Mesenchymal stem cell (in vitro differentiated cells and primary cell): ENCODE data around the gene BAIAP2.

ENCODE experiments used
- DNase-seq: peaks from one replicate; pipeline ENCODE4 v3.0.0-alpha.2; 2013
- H2AFZ ChIP-seq: one replicate; pipeline ENCODE4 v1.6.1; 2013; ENCODE audit warnings: low read depth, mild to moderate bottlenecking, control low read depth, inconsistent platforms, low read length, moderate library complexity
- H2AK5ac ChIP-seq: 2 replicates; pipeline ENCODE4 v1.6.1; 2013; ENCODE audit warnings: low read length, moderate library complexity, mild to moderate bottlenecking, inconsistent platforms; ENCODE audit not compliant: severe bottlenecking
- H2BK120ac ChIP-seq: one replicate; pipeline ENCODE4 v1.6.1; 2013; ENCODE audit warnings: low read depth, mild to moderate bottlenecking, inconsistent platforms, low read length, moderate library complexity
- H2BK12ac ChIP-seq, 2 experiments: one replicate each; pipeline ENCODE4 v1.6.1; 2013; ENCODE audit warnings: inconsistent platforms in 2 of 2, low read length in 2 of 2, mild to moderate bottlenecking in 2 of 2, moderate library complexity in 2 of 2, control low read depth in 1 of 2
- H2BK15ac ChIP-seq: one replicate; pipeline ENCODE4 v1.6.1; 2013; ENCODE audit warnings: mild to moderate bottlenecking, low read depth, inconsistent platforms; ENCODE audit not compliant: poor library complexity, severe bottlenecking
- H2BK5ac ChIP-seq: 2 replicates; pipeline ENCODE4 v1.6.1; 2013; ENCODE audit warnings: low read depth, mild to moderate bottlenecking, low read length, control low read depth, inconsistent platforms; ENCODE audit not compliant: poor library complexity, severe bottlenecking
- H3K14ac ChIP-seq, 2 experiments: one replicate each; pipeline ENCODE4 v1.6.1; 2013; ENCODE audit warnings: inconsistent platforms in 2 of 2, low read length in 2 of 2, control low read depth in 1 of 2, mild to moderate bottlenecking in 1 of 2, moderate library complexity in 1 of 2
- H3K18ac ChIP-seq, 2 experiments: one replicate each; pipeline ENCODE4 v1.6.1; 2013; ENCODE audit warnings: inconsistent platforms in 2 of 2, low read length in 2 of 2, control low read depth in 1 of 2, low read depth in 1 of 2, mild to moderate bottlenecking in 1 of 2
- H3K23ac ChIP-seq, 2 experiments: one replicate each; pipeline ENCODE4 v1.6.1; 2013; ENCODE audit warnings: inconsistent platforms in 2 of 2, low read length in 2 of 2, mild to moderate bottlenecking in 2 of 2, moderate library complexity in 2 of 2, control low read depth in 1 of 2
- H3K27ac ChIP-seq: 2 replicates; pipeline ENCODE4 v1.5.1; 2013; ENCODE audit warnings: mild to moderate bottlenecking, moderate library complexity, low read length, control low read depth, inconsistent platforms; ENCODE audit not compliant: poor library complexity, severe bottlenecking
- H3K27me3 ChIP-seq, 2 experiments: 2 replicates each; pipeline versions ENCODE4 v1.6.1 to v1.7.0; 2013; ENCODE audit warnings: low read length in 2 of 2, mild to moderate bottlenecking in 2 of 2, moderate library complexity in 2 of 2, control low read depth in 1 of 2, inconsistent platforms in 1 of 2; ENCODE audit not compliant: control insufficient read depth in 1 of 2, insufficient read depth in 1 of 2
- H3K36me3 ChIP-seq, 2 experiments: 2 replicates each; pipeline versions ENCODE4 v1.6.1 to v1.7.0; 2013; ENCODE audit warnings: low read length in 2 of 2, control low read depth in 1 of 2, inconsistent platforms in 1 of 2, low read depth in 1 of 2, mild to moderate bottlenecking in 1 of 2; ENCODE audit not compliant: insufficient read depth in 2 of 2, control insufficient read depth in 1 of 2
- H3K4ac ChIP-seq, 2 experiments: one replicate each; pipeline ENCODE4 v1.6.1; 2013; ENCODE audit warnings: inconsistent platforms in 2 of 2, low read length in 2 of 2, mild to moderate bottlenecking in 2 of 2, moderate library complexity in 2 of 2, control low read depth in 1 of 2, low read depth in 1 of 2
- H3K4me1 ChIP-seq: 2 replicates; pipeline ENCODE4 v1.6.1; 2013; ENCODE audit warnings: low read depth, low read length, control low read depth; ENCODE audit not compliant: control insufficient read depth, insufficient read depth
- H3K4me2 ChIP-seq: 2 replicates; pipeline ENCODE4 v1.6.1; 2013; ENCODE audit warnings: low read length, mild to moderate bottlenecking, inconsistent platforms; ENCODE audit not compliant: poor library complexity, severe bottlenecking
- H3K4me3 ChIP-seq, 2 experiments: 2 replicates each; pipeline versions ENCODE4 v1.5.1 to v1.7.0; 2013; ENCODE audit warnings: low read length in 2 of 2, mild to moderate bottlenecking in 2 of 2, control low read depth in 1 of 2, low read depth in 1 of 2; ENCODE audit not compliant: insufficient read depth in 1 of 2
- H3K79me1 ChIP-seq: replicated peaks from 2 replicates; pipeline ENCODE4 v1.6.1; 2013; ENCODE audit warnings: mild to moderate bottlenecking, control low read depth, low read length, inconsistent platforms; ENCODE audit not compliant: poor library complexity, severe bottlenecking
- H3K9ac ChIP-seq: 2 replicates; pipeline ENCODE4 v1.7.0; 2013; ENCODE audit warnings: mild to moderate bottlenecking, low read length, moderate library complexity
- H3K9me3 ChIP-seq: 2 replicates; pipeline ENCODE4 v1.7.0; 2013; ENCODE audit warnings: mild to moderate bottlenecking, low read length; ENCODE audit not compliant: control insufficient read depth
- H4K8ac ChIP-seq: one replicate; pipeline ENCODE4 v1.6.1; 2013; ENCODE audit warnings: inconsistent platforms, mild to moderate bottlenecking, low read length, moderate library complexity
- H4K91ac ChIP-seq: one replicate; pipeline ENCODE4 v1.6.1; 2013; ENCODE audit warnings: mild to moderate bottlenecking, low read length, inconsistent platforms
- WGBS: methylation state at CpG from one replicate; pipeline ENCODE4 v1.1.7; 2013; ENCODE audit warnings: mixed read lengths; 5-methylcytosine and 5-hydroxymethylcytosine counted together

Gene BAIAP2

DNA sequence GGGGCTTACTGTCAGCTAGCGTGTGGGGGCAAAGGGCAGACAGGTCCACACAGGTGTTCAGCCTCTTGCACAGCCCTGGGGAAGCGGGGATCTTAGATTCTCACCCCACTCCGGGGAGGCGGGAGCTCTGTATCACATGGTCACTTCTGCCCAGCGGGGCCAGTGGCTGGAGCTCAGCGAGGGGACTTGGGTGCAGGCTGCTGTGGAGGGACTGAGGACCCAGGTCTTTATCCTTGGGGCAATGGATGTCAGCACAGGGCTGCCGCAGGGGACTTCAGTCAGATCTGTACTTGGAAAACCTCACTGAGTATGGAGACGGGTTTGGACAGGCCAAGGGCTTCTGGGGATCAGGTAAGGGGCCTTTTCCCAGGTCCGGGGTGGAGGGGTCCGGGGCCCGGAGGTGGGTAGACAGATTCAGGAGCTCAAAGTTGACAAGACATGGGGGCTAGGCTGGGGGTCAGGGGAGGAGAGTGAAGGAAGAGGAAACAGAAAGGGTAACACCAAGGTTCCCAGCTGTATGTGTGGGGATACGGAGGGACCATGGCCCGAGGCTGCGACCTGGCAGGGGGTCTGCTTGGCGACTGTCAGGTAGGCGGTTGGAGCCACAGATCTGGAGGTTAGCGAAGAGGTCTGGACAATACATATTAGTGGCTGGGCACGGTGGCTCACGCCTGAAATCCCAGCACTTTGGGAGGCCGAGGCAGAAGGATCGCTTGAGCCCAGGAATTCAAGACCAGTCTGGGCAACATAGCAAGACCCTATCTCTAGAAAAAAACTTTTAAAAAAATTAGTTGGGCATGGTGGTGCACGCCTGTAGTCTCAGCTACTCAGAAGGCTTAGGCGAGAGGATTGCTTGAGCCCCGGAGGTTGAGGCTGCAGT, 15.1 kb upstream of the BAIAP2 start:
- H4K8ac ChIP-seq: no peak overlapping the region
- no peak overlapping the region for H3K4me3 ChIP-seq
- H3K4me1 ChIP-seq: peaks cover 14% of the 10 kb centered on the region
- no peak overlapping the region for H3K9ac ChIP-seq
- peaks cover 8% of the 10 kb centered on the region for H3K9me3 ChIP-seq
- peaks cover 0 to 17% of the 10 kb centered on the region in 2 experiments for H3K27me3 ChIP-seq
- WGBS: 91% methylated on average over 23 of the region's 24 CpGs
- H3K18ac ChIP-seq: no peak overlapping the region
- H3K4me2 ChIP-seq: no peak overlapping the region
- H2BK12ac ChIP-seq: no peak overlapping the region
- H3K14ac ChIP-seq: no peak overlapping the region
- no peak overlapping the region for H3K23ac ChIP-seq
- no peak overlapping the region for H3K4ac ChIP-seq
- no peaks in the 10 kb centered on the region for H3K79me1 ChIP-seq
- H4K91ac ChIP-seq: no peak overlapping the region
- H2BK120ac ChIP-seq: no peak overlapping the region
- H2AFZ ChIP-seq: no peak overlapping the region
- H2AK5ac ChIP-seq: no peak overlapping the region
- no peak for DNase-seq
- no peaks in the 10 kb centered on the region for H3K36me3 ChIP-seq
- H2BK15ac ChIP-seq: no peak overlapping the region
- no peak overlapping the region for H2BK5ac ChIP-seq
- H3K27ac ChIP-seq: no peak overlapping the region

DNA sequence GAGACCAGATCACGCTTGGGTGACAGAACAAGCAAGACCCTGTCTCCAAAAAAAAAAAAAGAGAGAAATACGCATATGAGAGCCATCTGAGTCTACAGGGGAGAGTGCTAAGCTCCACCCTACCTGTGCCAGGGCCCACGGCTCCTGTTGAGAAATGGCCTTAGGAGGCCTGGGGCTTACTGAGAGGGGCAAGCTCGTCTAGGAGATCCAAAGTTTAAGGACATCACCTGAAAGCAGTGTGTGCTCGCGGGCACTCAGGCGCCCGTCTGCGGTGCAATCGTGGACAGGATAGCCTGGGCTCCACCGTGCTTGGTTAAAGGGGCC, 14.5 kb upstream of the BAIAP2 start:
- Histone ChIP-seq H3K27ac (no peak overlapping the region), H3K4me1 (peaks cover 14% of the 10 kb centered on the region), H3K79me1 (no peaks in the 10 kb centered on the region), H2BK120ac (no peak overlapping the region), H3K27me3 (peaks cover 0 to 21% of the 10 kb centered on the region in 2 experiments), H2BK5ac (no peak overlapping the region), H3K23ac (no peak overlapping the region), H4K91ac (no peak overlapping the region), H3K18ac (no peak overlapping the region), H4K8ac (no peak overlapping the region), H3K9me3 (peaks cover 8% of the 10 kb centered on the region), H2BK12ac (no peak overlapping the region), H3K4me2 (no peak overlapping the region), H3K14ac (no peak overlapping the region), H2BK15ac (no peak overlapping the region), H3K4ac (no peak overlapping the region), H2AK5ac (no peak overlapping the region), H3K4me3 (no peak overlapping the region), H3K36me3 (no peaks in the 10 kb centered on the region), H2AFZ (no peak overlapping the region), H3K9ac (peak overlapping the region; percentile 50)
- no peak for DNase-seq
- WGBS: 87% methylated on average over 11 of the region's 11 CpGs

DNA sequence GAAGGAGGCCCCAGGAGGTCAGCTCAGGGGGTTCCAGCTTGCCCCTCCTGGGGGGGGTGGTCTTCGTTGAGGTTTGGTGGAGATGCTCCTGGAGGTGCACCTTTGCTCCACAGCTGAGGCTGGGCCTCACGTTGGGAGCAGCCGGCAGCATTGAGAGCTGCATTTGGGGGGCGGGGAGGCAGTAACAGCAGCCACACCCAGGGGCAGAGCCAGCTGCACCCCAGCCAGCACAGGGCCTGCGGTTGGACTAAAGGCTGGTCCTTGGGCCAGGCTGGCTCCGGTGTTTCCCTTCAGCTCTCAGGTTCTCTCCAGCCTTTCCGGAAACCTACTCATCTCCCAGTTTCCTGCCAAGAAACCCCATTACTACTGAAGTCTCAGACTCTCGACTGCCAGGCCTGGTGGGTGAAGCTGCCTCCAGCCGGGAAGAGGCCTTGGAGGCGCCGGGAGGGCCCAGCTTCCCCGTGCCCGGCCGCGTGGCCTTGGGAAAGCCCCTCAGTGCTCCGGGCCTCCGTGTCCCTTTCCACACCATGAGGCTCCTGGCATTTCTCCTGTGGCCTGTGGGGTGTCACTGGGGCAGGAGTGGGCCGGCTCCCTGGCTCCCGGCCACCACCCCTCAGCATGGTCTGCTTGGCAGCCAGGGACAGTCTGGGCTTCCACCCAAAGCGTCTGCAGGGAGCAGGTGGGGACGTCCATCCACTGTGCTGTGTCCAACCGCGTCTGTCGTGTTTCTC, 14.0 kb upstream of the BAIAP2 start:
- WGBS: 88% methylated on average over 24 of the region's 24 CpGs
- no peak overlapping the region for H3K4ac ChIP-seq
- no peak overlapping the region for H3K27ac ChIP-seq
- H3K18ac ChIP-seq: no peak overlapping the region
- peak overlapping the region; percentile 50 for H3K9ac ChIP-seq
- H3K23ac ChIP-seq: no peak overlapping the region
- H3K27me3 ChIP-seq: peaks cover 2 to 26% of the 10 kb centered on the region in 2 experiments
- no peak overlapping the region for H2BK12ac ChIP-seq
- H2BK5ac ChIP-seq: no peak overlapping the region
- H3K36me3 ChIP-seq: no peaks in the 10 kb centered on the region
- no peak overlapping the region for H2BK120ac ChIP-seq
- no peak overlapping the region for H3K4me2 ChIP-seq
- H3K4me3 ChIP-seq: no peak overlapping the region
- H4K8ac ChIP-seq: no peak overlapping the region
- peaks cover 8% of the 10 kb centered on the region for H3K9me3 ChIP-seq
- no peak overlapping the region for H2BK15ac ChIP-seq
- peaks cover 14% of the 10 kb centered on the region for H3K4me1 ChIP-seq
- H3K79me1 ChIP-seq: no peaks in the 10 kb centered on the region
- H3K14ac ChIP-seq: no peak overlapping the region
- H2AK5ac ChIP-seq: no peak overlapping the region
- no peak for DNase-seq
- no peak overlapping the region for H2AFZ ChIP-seq
- no peak overlapping the region for H4K91ac ChIP-seq

DNA sequence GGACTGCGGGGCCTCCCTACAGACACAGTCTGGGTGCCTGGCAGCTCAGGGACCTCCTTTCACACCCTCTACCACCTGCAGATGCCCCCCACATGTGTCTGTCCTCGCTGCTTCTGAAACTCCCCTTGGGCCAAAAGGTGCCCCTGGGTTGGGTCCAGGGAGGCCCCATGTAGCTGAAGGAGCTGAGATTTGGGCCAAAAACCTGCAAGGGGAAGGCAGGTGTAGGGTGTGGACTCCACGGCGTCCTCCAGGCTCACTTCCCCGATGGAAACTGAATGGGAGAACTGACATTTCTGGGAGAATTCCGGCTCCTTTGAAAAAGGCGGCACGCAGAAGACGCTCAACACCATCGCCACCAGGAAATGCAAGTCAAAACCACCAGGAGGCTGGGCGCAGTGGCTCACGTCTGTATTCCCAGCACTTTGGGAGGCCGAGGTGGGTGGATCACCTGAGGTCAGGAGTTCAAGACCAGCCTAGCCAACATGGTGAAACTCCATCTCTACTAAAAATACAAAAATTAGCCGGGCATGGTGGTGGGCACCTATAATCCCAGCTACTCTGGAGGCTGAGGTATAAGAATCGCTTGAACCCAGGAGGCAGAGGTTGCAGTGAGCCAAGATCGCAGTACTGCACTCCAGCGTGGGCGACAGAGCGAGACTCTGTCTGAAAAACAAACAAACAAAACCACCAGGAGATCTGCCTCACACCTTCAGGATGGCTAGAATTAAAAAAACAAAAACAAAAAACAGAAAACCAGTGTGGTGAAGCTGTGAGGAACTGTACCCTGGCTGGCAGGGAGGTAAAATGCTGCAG, 13.2 kb upstream of the BAIAP2 start:
- H3K4me3 ChIP-seq: no peak overlapping the region
- 90% methylated on average over 18 of the region's 19 CpGs for WGBS

More for the DNA sequence above, 13.2 kb upstream of the BAIAP2 start:
- Histone ChIP-seq H3K4me2 (no peak overlapping the region), H2BK15ac (no peak overlapping the region), H3K27me3 (peaks cover 8 to 34% of the 10 kb centered on the region in 2 experiments), H3K4ac (no peak overlapping the region), H3K23ac (no peak overlapping the region), H3K4me1 (peaks cover 14% of the 10 kb centered on the region), H3K9ac (peak overlapping the region; percentile 50), H3K36me3 (no peaks in the 10 kb centered on the region), H4K8ac (no peak overlapping the region), H2AK5ac (no peak overlapping the region), H4K91ac (no peak overlapping the region), H2BK120ac (no peak overlapping the region), H3K9me3 (peaks cover 4% of the 10 kb centered on the region), H3K79me1 (no peaks in the 10 kb centered on the region), H3K14ac (no peak overlapping the region), H3K18ac (no peak overlapping the region), H3K27ac (no peak overlapping the region), H2BK5ac (no peak overlapping the region), H2AFZ (no peak overlapping the region), H2BK12ac (no peak overlapping the region)
- no peak for DNase-seq
